NCI-H748 (cell line): ENCODE data around the gene SDK2.
A peak's percentile ranks its signal among the peaks of the same experiment; 100 is the strongest.

ENCODE experiments used
- DNase-seq: peaks from one replicate; lab custom pipeline; 2025; ENCODE audit not compliant: unreplicated experiment; lab: John Stamatoyannopoulos, UW

Gene SDK2

GRCh38 chr17:73644145-73645049 lies at the start of gene SDK2:
Gene SDK2, minus strand, starts transcription at chr17:73644445. Its CDS starts 357 bp downstream, at chr17:73644088.
- DNase-seq, result peak; percentile 66

DNA sequence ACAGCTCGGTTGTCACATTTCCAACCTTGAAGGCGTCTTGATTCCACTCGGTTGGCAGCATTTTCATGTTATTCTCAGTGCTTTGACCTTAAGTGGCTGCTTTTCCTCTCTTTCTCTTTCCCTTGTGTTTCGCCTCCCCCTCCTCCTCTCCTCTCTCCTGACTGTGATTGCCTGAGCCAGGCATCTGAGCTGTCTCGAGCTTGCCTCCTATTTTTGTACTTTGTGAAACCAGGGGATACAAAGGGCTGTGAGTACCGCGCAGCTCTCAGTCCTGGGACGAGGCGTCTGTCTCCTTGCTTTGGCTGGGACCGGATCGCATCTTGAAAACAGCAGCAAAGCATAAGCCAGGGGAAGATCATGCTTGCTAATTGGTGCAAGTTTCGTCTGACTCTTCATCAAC lies 48.8 kb upstream of the SDK2 start:
- DNase-seq, result no peak

- no peak for DNase-seq
These were observed 47.1 kb upstream of the SDK2 start for GRCh38 chr17:73691321-73691766.

- DNase-seq, result no peak
These were observed 46.4 kb upstream of the SDK2 start for GRCh38 chr17:73690676-73691075.

DNA sequence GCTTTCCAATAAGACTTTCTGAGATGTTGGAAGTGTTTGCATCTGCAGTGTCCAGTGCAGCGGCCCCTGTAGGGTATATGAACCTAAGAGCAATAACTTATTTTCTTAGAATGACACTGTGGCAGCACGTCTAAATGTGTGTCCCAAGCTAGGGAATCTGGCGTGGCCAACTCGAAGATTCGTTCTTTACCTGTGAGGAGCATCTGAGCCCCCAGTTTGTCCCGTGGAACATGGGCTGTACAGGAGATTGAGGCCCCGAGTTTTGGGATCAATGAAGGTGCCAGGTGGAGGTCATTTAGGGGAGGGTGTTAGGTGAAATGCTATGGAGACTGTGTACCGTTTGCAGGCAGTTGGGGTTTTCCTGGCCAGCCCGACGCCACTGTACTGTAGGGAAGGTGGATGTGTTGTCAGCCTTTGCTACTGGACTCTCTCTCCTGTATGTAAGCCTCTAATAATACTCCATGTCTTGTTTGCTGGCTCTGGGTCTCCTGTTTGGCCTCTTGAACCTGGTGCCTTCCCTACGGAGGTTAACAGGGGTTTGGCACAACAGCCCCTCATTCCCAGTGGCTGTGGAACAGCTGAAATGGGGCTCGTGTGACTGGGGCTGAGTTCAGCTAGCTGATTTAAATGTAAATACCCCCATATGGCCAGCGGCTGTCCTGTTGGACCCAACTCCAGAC lies 45.5 kb upstream of the SDK2 start:
- no peak for DNase-seq

- no peak for DNase-seq
These were observed 42.7 kb upstream of the SDK2 start for GRCh38 chr17:73686961-73687360.

DNA sequence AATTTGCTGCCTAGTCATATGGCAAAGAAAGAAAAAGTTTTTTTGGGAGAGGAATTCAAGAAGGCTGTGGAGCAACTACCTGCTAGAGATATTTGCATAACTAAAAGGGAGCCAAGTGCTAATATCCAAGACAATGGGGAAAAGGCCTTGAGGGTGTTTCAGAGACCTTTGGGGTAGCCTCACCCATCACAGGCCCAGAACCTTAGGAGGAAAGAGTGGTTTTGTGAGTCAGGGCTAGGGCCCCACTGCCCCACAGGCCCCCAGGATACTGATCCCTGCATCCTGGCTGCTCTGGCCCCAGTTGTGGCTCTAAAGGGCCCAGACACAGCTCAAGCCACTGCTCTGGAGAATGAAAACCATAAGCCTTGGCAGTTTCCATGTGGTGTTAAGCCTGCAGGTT lies 41.9 kb upstream of the SDK2 start:
- DNase-seq, result no peak

DNA sequence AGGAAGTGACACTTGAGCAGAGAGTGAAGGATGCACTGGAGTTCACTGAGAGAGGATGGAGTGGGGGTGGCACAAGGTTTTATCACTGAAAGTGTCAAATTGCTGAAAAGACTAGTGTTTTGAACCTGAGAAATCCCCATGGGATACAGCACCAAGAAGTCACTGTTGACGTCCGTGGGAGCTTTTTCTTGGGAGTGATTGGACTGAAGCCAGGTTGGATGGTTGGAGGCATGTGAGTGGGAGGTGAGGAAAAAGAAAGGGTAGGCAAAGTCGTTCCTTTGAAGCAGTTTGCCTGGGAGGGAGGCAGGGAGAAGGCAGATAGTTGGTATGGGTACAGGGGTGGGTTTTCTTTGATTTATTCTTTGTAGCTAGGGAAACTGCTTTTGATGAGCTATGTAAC lies 39.9 kb upstream of the SDK2 start:
- DNase-seq, result no peak

DNA sequence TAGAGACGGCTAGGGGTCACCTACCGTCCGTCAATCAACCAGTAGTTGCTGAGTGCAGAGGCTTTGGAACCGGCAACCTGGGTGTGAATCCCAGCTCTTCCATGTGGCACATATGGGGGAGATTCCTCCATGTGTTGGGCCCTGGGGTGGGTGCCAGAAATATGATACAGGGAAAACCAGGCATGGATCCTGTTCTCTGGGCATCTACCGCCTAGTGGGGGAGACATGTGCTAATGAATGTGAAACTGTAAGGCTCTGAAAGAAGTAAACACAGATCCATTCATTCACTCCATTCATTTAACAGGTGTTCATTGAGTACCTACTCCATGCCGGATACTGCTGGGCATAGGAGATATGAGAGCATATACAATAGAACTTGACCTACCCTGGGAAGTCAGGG lies 39.5 kb upstream of the SDK2 start:
- DNase-seq, result peak; percentile 45

DNA sequence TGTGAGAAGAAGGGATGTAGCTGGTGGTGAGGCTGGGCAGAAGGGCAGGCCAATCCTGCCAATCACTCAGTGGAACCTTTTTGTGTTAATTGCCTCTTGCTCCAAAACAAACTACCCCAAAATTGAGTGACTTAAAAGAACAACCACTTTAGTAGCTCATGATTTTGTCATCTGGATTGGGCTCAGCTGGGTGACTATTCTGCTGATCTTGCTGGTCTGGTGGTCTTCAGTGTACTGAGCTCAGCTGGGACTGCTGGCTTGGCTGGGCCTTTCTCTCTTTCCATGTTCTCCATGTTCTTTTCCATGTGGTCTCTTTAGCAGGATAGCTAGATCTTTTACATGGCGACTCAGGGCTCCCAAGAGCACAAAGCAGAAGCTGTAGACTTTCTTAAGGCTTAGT lies 37.7 kb upstream of the SDK2 start:
- no peak for DNase-seq

- DNase-seq, result no peak
These were observed 35.2 kb upstream of the SDK2 start for GRCh38 chr17:73679476-73679875.

DNA sequence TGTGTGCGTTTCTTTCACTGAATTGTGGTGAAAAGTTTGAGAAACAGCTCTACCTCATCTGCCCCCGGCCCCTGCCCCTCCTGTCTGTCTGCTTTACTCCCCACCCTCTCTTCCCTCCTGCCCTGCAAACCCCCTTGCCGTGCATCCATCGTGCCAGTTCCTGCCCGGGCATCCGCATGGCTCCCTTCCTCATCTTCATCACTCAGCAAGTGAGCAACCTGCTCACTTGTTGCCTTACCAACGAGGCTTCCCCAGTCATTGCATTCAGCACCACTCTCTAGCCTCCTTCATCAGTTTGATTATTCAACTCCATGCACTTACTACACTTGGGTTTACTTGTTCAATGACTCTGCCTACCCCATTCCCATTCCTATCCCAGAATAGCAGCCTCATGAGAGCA lies 34.8 kb upstream of the SDK2 start:
- no peak for DNase-seq

DNA sequence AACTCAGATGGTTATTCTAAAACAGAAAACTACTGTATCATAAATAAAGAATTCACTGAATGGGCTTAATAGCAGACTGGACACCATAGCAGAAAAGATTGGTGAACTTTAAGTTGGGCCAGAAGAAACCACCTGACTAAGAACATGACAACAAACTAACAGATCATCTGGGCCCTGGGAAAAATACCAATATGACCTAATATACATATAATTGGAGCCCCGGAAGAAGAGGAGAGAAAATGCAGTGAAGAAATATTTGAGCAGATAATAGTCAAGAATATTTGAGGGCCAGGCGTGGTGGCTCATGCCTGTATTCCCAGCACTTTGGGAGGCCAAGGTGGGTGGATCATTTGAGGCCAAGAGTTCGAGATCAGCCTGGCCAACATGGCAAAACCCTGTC lies 25.5 kb upstream of the SDK2 start:
- no peak for DNase-seq

DNA sequence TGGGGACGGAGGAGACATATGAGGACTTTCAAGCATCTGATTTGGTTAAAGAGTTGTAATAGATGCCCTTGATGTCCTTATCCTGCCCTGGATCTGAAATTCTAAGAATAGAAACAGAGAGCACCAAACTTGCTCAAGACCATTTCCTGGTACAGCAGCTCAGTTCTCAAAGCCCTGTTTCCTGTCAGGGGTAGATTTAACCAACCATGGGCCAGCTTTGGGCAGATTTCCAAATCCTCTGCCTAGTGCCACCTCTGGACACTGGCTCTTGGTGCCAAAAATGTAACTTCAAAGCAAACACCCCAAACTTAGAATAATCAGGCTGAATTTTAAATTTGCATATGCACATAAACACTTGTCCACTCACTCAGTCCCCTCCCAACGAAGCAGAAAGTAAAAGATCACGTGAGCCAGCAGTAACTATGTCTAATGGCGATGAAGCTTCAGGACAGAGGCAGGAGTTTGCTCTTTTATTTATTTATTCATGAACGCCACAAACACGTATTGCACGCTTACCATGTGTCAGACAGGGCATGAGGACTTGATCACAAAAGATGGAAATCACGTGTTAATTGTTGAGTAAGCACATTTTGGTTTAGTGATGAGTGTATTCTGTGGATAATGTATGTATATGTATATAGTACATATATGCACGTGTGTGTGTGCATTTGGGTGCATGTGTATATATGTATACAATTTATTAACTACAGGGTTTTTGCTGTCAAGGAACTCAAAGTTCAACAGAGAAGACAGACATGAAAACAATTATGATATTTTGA lies 23.1 kb upstream of the SDK2 start:
- DNase-seq, result no peak

DNA sequence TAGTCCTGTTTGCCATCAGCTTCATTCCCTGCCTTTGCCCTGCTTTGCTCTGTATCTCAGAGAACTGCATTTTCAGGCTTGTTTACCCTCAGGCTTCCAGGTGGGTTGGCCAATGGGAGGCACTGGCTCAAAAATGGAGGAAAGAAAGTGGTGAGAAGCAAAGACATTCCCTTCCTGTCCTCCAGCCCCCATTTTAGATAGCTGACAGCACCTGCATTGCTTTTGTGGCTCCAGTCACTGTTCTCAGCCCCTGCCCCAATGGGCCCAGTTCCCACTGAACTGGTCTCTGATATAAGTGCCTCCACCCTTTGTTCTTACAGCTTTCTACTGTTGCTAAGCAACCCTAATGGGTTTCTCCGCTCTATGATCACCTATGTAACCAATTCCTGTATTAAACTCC lies 19.4 kb upstream of the SDK2 start:
- peak; percentile 81 for DNase-seq

DNA sequence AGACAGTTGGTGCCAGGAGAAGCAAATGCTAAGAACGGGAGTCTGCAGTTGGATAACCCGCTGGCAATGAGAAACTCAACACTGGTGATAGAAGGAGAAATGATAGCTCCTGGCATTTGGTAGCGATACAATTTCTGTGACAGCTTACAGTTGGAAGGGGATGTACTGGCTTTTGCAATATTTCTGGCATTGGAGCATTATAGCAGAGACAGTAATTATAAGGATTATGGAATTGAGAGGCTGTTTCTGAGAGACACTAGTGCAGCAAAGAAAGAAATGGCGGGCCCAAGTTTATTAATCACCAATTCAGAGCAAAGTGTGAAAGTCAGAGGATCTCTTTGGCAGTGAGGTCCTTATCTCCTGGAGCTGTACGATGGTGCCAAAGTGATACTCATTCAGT lies 16.1 kb upstream of the SDK2 start:
- no peak for DNase-seq

- no peak for DNase-seq
These were observed 14.7 kb upstream of the SDK2 start for GRCh38 chr17:73658821-73659515.

DNA sequence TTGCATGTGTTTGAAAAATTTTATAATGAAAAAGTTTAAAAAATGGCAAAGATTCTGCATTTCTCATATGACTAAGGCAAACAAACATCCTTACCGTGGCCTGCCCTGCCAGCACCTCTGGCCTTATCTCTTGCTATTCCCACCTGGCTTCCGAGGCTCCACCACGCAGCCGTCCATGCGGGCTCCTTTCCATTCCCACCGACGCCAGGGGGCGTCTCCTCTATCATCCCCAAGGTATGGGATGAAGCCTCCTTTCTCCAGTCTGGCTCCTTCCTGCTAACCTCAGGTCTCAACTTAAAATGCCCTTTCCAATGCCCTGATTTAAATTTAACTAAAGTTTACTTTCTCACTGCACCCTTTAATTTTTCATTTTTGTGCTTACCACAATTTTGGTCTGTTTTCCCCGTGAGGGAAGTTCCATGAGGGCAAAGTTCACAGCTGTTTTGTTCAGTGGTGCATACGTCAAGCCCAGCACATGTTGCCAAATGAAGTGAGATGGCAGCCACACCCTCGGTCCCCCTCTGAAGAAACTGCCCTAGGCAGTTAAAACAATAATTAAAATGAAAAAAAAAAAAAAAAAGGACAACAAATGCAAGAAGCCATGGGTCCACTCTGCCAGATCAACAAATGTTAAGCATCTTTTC lies 13.3 kb upstream of the SDK2 start:
- DNase-seq, result peak; percentile 73

DNA sequence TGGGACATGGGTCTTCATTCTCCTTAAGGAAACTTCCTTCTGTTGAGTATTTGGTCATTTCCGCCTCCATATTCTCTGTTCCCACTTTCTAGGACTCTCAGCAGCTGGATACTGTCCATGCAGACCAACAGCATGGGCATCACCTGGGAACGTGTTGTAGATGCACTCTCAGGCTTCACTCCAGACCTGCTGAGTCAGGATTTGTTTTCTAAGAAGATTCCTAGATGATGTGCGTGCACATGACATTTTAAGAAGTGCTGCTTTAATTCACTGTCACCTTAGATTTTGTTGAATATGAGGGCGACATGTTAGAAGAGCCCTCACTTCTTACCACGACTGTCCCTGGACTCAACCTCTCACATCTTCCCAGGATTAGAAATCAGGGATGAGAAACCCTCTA lies 10.0 kb upstream of the SDK2 start:
- DNase-seq, result no peak

DNA sequence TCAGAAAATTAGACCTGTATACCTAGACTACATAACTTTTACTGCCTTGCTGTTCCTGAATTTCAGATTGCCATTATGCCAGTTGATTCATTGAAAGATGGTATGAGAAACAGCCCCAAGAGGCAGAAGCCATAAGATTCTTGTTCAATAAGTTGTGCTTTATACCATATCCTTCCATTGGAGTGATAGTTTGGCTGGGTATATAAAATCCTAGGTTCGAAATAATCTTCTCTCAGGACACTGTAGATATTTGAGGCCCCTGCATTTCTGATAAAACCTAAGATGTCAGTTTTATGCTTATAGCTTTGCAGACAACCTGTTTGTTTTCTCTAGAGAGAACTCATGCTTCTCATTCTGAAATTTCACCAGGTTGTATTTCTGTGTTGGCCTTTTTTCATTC lies 9.6 kb upstream of the SDK2 start:
- no peak for DNase-seq
